Ishikawa (cell line): Measurements from ENCODE around the gene SCAP.

ENCODE experiments used
- CEBPB ChIP-seq: IDR thresholded peaks from 2 replicates; pipeline ENCODE4 v1.6.1; 2012
- CREB1 ChIP-seq: IDR thresholded peaks from 2 replicates; pipeline ENCODE4 v1.6.1; 2012; ENCODE audit warnings: low read depth
- EGR1 ChIP-seq: IDR thresholded peaks from 2 replicates; pipeline ENCODE4 v1.6.1; 2012
- EP300 ChIP-seq: IDR thresholded peaks from 2 replicates; pipeline ENCODE4 v1.6.1; 2012; ENCODE audit warnings: borderline replicate concordance
- FOXM1 ChIP-seq: IDR thresholded peaks from 2 replicates; pipeline ENCODE4 v1.6.1; 2012; ENCODE audit warnings: low read depth, borderline replicate concordance
- MAX ChIP-seq: IDR thresholded peaks from 2 replicates; pipeline ENCODE4 v1.6.1; 2012
- NFIC ChIP-seq: IDR thresholded peaks from 2 replicates; pipeline ENCODE4 v1.6.1; 2012
- RAD21 ChIP-seq: IDR thresholded peaks from 2 replicates; pipeline ENCODE4 v1.6.1; 2012; ENCODE audit warnings: low read depth
- REST ChIP-seq: IDR thresholded peaks from 2 replicates; pipeline ENCODE4 v1.6.1; 2012; ENCODE audit warnings: low read depth, mild to moderate bottlenecking
- TAF1 ChIP-seq: IDR thresholded peaks from 2 replicates; pipeline ENCODE4 v1.6.1; 2012; ENCODE audit warnings: low read depth, mild to moderate bottlenecking
- TCF12 ChIP-seq: IDR thresholded peaks from 2 replicates; pipeline ENCODE4 v1.6.1; 2012; ENCODE audit warnings: low read depth
- TEAD4 ChIP-seq: IDR thresholded peaks from 2 replicates; pipeline ENCODE4 v1.6.1; 2012
- USF1 ChIP-seq: IDR thresholded peaks from 2 replicates; pipeline ENCODE4 v1.6.1; 2012
- YY1 ChIP-seq: IDR thresholded peaks from 2 replicates; pipeline ENCODE4 v1.6.1; 2012; ENCODE audit warnings: low read depth
- ZBTB7A ChIP-seq: IDR thresholded peaks from 2 replicates; pipeline ENCODE4 v1.6.1; 2012; ENCODE audit warnings: low read depth

Gene SCAP

GRCh38 chr3:47409284-47409683 lies 66.5 kb downstream of the SCAP start:
- TF ChIP-seq EP300 (no peak), REST (no peak), TAF1 (no peak), EGR1 (no peak), CREB1 (no peak), YY1 (no peak), TEAD4 (no peak)

- TF ChIP-seq EGR1 = no peak
- no peak for TF ChIP-seq FOXM1
- TF ChIP-seq CEBPB = no peak
- no peak for TF ChIP-seq USF1
- TF ChIP-seq TAF1 = no peak
- no peak for TF ChIP-seq CREB1
- TF ChIP-seq YY1 = no peak
- no peak for TF ChIP-seq TCF12
- no peak for TF ChIP-seq TEAD4
Measured at GRCh38 chr3:47408839-47409229, 66.9 kb downstream of the SCAP start.

- TF ChIP-seq TAF1 (no peak), TCF12 (no peak), CEBPB (no peak), RAD21 (no peak), REST (no peak), YY1 (no peak), TEAD4 (no peak), EGR1 (no peak), ZBTB7A (no peak), MAX (no peak), FOXM1 (no peak), CREB1 (no peak), USF1 (no peak), NFIC (no peak), EP300 (no peak)
Measured at GRCh38 chr3:47407896-47408838, 67.6 kb downstream of the SCAP start.

- no peak for TF ChIP-seq FOXM1
Measured at GRCh38 chr3:47407237-47407636, 68.5 kb downstream of the SCAP start.

- TF ChIP-seq CREB1 (no peak), REST (no peak), ZBTB7A (no peak), NFIC (no peak), TCF12 (no peak), USF1 (no peak), RAD21 (peak; percentile 26; the same call in 1 of the 2 replicates), TEAD4 (no peak)
Measured at GRCh38 chr3:47406762-47407149, 69.0 kb downstream of the SCAP start.
